ENCODE measurements around the gene ITGAL.
"Not testable (repeated sequence)": the region's sequence is repeated elsewhere in the genome, so short reads cannot be mapped to it uniquely, and the experiment has no call there.

ITGAL gene

DNA sequence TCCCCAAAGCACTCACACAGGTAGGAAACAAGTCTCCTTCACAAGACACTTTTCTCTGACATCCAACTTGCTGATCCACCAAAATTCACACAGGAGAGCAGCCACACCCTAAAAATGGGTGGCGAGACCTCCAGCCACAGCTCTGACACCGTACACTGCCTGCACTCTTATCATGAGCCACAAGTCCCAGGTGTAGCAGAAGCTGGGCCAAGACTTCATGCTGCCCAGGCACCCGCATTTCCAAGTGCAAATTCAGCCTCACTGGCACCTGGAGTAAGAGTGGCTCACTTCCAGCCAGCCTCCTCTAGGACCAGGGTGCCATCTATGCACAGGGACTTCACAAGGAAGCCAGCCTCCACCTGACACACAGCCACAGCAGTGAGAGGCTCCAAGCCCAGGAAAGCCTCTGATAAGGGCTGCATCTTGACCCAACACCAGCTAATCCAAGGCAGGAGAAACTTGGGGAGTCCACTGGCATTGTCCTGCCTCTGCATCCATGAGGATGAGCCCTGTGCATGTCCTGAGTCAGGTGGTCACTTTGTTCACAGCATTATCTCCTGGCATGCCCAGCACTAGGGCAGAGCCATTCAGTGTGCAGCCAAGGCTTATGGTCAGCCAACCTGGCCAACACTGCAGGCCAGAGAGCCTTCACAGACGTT is 56.4 kb downstream of the ITGAL start:
- DNase-seq = peak; percentile 38

DNA sequence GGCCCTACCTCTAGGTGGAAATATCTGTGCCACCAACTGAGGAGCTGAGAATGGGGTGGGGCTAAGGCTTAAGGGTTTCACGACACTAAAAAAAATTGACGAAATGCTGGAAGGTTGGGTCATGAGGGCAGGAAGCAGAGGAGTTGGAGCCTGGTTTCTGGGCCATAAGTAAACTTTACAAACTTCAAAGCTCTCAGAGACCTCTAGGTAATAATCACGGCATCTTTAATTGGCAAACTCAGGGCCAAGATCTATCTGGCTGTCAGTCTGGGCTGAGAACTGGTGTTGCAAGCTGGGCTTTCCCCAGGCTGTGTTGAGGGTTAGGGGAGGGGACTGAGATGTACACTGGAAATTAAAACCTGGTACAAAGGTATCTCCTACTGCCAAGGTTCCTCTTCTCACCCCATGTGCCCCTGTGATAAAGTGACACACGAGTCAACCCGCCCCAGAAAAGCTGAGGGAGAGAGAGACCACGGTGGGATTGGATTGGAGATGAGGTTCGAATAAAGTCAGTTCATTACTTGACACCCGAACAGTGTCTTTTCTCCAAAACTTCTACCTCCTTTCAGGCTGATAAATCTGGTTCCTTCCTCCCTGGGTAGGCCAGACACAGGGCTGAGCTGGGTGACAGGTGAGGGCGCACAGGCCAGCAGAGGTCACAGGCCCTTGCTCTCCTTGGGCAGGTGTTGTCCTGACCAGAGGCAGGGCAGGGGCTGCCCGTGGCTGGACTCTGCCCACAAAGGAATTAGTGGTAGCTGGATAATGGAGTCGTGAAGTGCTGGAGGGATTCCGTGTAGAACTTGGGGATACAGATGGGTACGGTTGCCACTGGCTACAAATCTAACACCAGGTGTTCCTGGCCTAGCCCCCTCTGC is 57.9 kb downstream of the ITGAL start:
- no peak for DNase-seq

DNA sequence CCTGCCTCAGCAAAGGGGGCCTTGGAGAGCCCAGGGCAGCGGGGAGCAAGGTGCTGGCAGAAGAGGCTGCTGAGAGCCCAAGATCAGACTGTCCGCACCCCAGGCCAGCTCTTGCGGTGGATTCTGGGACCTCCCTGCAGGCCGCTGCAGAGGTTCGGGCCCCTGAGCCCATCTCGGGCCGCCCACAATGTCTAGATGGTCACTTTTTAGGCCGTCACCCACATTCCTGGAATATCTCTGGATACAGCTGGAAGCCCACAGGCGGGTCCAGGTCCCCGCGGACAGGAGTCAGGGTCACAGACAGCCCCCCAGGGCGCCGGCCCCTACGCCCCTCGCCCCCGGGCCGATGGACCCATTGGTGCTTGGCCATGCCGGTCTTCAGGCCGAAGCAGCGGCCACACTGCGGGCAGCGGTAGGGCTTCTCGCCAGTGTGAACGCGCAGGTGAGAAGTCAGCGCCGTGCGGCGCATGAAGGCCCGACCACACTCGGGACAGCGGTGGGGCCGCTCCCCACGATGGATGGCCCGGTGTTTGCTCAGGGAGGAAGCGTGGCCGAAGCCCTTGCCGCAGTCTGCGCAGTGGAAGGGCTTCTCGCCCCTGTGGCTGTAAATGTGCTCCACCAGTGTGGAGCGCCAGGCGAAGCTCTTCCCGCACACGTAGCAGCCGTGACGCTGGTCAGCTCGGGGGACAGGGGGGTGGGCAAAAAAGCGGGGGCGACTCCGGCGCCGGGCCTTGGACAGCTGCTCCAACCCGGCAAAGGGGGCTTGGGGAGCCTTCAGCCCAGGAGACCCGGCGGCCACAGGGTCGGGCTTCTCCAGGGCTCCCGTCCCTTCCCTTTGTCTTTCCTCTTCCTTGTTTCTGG is 60.0 kb downstream of the ITGAL start:
- no peak for DNase-seq

DNA sequence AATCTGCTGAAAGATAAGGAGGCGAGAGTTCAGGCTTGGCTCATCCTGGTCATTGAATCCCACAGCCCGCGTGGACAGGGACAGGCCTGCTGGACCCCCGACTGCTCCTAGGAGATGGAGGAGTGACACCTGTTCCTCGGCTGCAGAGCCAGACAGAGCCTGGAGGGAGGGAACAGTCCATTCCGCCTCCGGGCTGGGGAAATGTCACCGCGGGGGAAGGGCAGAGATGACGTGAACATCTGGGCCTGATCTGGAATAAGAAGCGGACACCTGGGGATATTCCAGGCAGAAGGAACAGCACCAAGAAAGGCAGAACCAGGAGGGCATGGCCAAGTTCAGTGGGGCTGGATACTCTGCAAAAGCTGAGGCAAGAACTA is 60.6 kb downstream of the ITGAL start:
- DNase-seq = no peak

DNA sequence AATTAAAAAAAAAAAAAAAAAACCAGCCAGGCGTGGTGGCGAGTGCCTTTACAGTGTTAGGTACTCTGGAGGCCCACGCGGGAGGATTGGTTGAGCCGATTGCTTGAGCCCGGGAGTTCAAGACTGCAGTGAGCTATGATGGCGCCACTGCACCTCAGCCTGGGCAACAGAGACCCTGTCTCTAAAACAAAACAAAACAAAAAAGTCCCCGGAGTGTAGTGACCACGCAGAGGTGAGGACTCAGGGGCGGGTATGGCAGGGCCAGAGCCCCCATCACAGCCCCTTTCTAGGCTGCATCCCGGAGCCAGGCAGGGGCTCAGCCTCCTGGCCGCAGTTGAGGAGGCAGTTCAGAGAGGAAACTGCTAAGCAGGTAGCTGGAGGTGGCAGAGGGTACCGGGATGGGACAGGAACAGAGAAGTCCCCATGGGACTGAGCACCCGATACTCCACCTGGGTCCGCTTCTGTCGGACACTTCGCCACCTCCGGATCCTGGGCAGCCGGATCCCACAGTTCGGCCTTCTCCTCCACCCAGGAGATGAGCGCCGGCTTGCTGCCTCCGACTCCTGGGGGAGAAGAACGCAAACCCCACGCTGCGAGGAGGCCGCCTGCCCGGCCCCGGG is 61.3 kb downstream of the ITGAL start:
- DNase-seq = no peak

DNA sequence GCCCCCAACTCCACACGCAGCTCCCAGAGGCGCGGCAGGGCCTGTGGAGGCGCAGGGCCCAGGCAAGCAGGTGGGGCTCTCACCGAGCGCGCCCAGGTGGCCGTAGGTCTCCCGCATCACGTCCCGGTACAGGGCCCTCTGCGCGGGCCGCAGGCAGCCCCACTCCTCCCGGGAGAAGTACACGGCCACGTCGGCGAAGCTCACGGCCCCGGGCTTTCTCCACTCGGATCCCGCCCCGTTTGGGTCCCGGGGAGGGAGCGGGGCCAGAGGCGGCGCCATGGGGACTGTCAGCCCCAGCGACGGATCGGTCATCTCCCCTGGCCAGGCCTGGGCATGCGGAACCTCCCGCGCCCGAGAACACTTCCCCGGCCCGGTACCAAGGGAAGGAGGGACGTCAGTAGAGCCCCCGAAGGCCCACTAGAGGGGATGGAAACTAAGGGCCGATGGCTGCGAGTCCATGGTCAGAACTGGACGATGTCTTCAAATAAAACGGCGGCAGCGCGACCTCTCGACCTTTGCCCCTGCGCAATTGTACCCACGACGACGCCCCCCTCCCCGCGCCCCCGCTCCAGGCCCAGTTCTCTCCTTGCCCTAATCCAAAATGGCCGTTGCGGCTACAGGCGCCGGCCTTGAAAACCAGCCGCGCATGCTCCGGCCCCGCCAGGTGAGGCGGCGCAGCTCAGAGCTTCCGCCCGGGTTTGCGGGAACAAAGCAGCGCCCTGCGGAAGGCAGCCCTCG is 62.0 kb downstream of the ITGAL start, which contains the start of gene ZNF747:
Gene ZNF747, minus strand, starts transcription at position 491 of the 738 bp plus-strand sequence. Its CDS starts 179 bp downstream, at position 312.
- peak; percentile 93 for DNase-seq

DNA sequence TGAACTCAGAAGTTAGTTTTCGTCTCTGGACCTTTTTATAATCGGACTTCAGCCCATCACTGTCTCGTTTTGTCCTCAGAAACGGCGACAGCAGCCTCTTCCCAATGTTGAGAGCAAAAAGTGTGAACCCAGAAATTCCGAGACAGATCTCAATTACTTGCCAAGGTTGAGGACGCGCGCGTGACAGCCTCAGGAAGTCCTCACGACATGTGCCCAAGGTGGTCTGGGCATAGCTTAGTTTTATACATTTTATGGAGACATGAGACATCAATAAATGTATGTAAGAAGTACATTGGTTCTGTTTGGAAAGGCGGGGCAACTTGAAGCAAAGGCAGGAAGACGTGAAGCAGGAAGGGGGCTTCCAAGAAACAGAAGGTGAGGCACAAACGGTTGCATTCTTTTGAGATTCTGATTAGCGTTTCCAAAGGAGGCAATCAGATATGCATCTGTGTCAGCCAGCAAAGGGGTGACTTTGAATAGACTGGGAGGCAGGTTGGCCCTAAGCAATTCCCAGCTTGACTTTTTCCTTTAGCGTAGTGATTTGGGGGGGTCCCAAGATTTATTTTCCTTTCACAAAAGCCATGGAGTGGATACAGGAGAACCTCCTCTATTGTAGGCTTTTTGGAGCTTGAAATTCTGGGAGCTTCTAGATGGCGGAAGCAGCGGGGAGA is 62.7 kb downstream of the ITGAL start:
- no peak for DNase-seq

DNA sequence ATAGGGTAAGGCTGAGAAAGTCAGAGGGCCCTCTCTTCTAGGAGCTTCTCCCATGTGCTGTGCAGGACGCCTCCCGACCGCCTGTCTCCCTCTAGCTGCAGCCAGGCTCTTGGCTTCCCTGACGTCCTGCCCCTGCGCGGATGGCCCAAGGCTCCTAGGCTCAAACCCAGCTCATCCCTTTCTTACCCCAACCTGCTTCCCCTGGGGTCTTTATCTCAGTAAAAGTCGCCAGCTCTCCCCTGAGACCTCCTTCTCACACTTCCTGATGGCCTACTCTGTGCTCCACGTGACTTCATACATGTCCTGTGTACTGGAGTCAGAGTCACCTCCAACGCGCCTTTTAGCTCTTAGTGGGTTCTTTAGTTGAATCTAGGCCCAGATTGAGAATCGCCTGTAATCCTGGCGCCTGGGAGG is 63.2 kb downstream of the ITGAL start:
- DNase-seq = peak; percentile 89

DNA sequence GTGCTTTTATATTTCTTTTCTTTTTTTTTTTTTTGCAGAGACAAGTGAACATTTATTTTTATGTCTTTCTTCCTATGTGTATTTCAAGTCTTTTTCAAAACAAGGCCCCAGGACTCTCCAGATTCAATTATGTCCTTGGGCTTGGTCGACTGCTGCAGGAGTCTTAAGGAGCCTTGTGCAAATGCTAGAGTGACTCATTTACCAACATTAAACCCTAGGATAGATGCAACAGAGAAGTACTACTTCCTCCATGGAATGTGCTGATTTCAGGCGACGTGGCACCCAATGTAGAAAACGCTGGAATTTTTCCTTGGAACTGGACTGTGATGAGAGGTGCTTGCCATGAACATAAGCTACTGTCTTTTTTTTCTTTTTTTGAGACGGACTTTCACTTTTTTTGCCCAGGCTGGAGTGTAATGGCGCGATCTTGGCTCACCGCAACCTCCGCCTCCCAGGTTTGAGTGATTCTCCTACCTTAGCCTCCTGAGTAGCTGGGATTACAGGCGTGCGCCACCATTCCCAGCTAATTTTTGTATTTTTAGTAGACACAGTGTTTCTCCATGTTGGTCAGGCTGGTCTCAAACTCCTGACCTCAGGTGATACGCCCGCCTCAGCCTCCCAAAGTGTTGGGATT is 64.0 kb downstream of the ITGAL start:
- not testable (repeated sequence) for DNase-seq

DNA sequence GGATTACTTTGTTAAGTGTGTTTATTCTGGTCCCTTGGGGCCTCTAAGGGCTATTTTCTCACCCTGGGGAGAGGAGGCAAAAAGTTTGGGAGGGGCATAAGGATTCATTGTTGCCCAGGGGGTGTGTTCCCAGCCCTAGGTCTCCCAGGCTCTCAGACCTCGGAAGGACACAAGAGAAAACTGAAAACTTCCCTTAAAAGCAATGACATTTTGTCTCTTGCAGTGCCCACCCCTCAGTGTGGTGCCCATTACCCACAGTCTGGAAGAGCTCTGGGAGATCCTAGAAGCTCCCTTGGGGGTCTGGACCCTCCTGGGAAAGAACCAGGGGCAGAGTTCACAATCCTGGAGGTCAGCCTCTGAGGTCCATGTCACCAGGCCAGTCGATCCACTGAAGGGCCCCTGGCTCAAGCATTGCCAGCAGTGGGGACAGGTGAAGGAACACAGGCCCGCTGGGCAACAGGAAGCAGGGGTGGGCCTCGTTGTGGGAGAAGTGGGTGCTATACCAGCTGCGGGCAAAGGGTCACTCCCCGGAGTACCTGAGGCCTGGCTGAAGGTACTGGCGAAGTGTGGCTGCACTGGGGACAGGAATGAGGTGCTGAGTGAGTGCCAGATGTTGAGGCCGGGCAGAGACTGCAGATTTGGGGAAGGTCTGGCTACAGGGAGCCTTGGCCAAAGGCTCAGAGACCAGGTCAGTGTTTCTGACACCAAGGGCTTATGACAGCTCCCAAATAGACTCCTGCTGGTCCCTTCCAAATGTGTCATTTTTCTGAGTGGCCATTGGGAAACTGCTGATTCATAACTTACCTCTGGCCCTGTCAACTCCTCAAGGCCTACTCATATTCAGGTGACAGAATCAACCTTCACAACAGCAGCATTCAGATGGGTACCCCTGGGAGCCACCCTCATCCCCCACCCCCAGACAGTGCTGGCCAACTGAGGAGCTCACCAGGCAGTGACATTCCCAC is 66.7 kb downstream of the ITGAL start:
- no peak for DNase-seq

DNA sequence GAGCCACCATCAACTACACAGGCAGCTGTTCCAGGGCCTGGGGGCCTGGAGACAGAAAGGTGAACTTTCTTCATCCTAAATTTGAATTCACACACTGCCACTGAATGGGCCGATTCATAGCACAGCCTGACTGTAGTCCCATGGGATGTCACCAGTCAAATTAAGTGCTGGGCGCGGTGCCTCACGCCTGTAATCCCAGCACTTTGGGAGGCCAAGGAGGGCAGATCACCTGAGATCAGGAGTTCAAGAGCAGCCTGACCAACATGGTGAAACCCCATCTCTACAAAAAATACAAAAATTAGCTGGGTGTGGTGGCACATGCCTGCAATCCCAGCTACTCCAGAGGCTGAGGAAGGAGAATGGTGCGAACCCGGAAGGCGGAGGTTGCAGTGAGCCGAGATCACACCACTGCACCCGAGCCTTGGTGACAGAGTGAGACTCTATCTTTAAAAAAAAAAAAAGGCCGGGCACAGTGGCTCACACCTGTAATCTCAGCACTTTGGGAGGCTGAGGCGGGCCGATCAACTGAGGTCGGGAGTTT is 67.5 kb downstream of the ITGAL start:
- DNase-seq = not testable (repeated sequence)

DNA sequence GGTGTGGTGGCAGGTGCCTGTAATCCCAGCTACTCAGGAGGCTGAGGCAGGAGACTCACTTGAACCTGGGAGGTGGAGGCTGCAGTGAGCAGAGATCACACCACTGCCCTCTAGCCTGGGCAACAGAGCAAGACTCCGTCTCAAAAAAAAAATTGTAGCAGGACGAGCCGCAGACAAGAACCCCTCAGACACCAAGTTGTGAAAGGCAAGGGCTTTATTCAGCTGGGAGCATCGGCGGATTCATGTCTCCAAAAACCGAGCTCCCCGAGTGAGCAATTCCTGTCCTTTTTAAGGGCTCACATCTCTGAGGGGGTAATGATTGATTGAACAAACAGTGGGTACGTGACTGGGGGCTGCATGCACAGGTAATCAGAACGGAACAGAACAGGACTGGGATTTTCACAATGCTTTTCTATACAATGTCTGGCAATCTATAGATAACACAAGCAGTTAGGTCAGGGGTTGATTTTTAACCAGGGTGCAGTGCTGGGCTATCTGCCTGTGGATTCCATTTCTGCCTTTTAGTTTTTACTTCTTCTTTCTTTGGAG is 68.4 kb downstream of the ITGAL start:
- not testable (repeated sequence) for DNase-seq

DNA sequence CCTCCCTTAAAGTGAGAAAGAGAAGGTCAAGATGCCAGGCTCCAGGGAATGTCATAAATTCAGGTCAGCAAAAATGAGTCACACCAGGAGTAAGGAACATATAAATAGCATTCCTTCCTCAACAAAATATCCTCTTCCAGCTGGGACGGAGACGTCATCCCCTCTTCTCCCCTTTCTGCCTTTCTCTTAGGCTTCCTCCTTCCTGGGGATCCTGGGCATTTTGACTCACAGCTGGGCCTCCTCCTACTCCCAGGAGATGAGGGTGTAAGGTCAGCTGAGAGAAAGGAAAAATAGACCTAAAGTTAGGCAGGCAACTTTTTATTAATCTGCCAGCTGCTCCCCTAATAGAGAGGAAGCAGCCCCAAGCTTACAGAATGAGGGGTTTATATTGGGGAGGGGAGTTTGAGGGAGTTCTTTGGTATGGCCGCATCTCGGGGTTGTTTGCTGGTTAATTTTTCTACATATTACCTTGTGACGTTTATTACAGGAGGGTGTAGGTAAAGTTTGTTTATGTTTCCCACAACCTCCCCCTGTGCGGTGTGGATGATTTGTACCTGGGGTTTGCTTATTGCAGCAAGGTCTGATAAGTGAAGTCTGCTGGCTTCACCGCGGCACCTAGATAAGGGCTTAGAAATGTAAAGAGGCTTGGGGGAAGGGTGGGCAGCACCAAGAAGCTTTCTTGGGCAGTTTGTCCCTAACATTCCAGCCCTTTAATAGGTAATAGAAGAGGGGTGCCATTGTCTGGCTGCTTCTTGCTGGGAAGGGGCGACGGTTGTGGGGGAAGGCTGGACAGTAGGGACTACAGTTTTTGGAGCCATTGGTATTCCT is 69.2 kb downstream of the ITGAL start:
- no peak for DNase-seq

DNA sequence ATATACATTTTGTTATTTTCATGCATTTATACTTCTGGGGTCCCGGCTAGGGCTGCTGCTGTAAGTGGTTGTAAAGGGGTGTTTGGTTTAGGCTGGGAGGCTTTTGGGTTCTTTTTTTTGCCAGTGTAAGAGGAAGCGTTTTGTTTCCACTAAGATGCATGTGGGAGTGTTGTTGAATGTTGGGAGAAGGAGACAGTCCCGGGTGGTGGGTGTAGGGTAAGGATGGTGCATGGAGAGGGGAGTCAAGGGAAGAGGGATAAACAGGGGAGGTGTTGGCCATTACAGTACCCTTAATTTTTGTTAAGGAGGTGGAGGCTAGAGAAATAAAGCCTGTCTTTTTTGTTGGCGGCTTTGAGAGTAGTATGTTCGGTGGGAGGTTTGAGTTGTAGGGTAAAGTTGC is 70.5 kb downstream of the ITGAL start:
- DNase-seq = no peak

DNA sequence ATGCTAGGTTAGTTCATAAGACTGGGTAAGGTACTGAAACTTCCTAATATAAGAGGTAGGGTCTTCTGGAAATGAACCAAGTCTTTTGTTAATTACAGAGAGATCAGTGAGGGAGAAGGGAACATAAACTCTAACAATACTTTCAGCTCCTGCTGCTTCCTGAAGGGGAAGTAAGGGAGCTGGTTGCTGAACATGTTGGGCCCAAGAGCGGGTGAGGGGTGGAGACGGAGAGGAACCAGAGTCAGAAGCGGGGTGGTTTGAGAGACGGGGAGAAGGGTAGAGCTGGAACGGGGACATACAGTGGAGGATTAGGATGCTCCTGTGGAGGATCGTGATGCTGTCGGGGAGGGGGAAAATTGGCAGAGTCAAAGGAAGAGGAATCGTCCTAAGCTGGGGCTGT is 73.6 kb downstream of the ITGAL start:
- no peak for DNase-seq

DNA sequence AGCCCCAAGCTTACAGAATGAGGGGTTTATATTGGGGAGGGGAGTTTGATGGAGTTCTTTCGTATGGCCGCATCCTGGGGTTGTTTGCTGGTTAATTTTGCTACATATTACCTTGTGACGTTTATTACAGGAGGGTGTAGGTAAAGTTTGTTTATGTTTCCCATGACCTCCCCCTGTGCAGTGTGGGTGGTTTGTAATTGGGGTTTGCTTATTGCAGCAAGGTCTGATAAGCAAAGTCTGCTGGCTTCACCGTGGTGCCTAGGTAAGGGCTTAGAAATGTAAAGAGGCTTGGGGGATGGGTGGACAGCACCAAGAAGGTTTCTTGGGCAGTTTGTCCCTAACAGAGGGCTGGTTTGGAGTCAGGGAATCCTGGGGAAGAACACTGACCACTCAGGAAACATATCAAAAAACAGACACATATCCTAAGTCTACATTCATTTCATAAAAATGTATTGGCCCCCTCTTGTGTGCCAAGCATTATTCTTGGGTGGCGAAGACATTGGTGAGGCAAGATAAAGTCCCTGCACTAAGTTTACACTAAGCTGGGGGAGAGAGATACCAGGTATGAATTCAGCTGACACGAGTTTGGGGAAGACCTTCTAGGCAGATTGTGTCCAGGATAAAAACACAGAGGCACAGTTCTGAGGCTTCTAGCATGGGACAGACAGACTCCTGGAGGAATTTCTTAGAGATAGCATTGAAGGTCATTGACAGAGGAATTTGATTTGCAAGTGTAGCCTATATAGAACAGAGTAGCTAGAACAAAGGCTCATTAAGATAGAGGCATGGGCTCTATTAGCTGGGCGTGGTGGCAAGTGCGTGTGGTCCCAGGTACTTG is 76.1 kb downstream of the ITGAL start:
- no peak for DNase-seq

DNA sequence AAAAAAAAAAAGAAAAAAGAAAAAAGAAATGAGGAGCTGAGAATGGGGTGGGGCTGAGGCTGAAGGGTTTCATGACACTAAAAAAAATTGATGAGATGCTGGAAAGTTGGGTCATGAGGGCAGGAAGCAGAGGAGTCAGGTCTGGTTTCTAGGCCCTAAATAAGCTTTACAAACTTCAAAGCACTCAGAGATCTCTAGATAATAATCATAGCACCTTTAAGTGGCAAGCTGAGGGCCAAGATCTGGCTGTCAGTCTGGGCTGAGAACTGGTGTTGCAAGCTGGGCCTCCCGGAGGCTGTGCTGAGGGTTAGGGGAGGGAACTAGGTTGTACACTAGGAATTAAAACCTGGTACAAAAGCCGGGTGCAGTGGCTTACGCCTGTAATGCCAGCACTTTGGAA is 79.2 kb downstream of the ITGAL start:
- DNase-seq = peak; percentile 77
